IMR-90 (cell line): ENCODE measurements around the gene S100A1. TPM values are rescaled to one million over a fixed set of nuclear protein-coding genes. Genes with fewer than 3 reads are reported as not detected.

ENCODE experiments used
- CTCF ChIP-seq: conservative IDR thresholded peaks from 2 replicates; pipeline ENCODE4 v1.5.1; 2012; ENCODE audit warnings: mild to moderate bottlenecking, low read depth, low read length, improper control_type of control experiment
- POLR2A ChIP-seq: IDR thresholded peaks from 2 replicates; pipeline ENCODE4 v1.6.1; 2012; ENCODE audit warnings: mild to moderate bottlenecking, low read depth, low read length
- RAD21 ChIP-seq: IDR thresholded peaks from 2 replicates; pipeline ENCODE4 v1.6.1; 2012; ENCODE audit warnings: low read length, improper control_type of control experiment
- SMC3 ChIP-seq: fragments of 150-350 bp; IDR thresholded peaks from 2 replicates; pipeline ENCODE4 v1.6.1; 2016; ENCODE audit warnings: low read depth, mild to moderate bottlenecking, antibody characterized with exemption, low read length, moderate library complexity
- polyA plus RNA-seq, 3 experiments: library from polyadenylated mRNA; depleted of rRNA; stranded (reverse); fragments of >200 nt; gene quantifications; 2 replicates each; pipeline ENCODE4 v1.2.3, GENCODE V29; 2012; ENCODE audit warnings: low replicate concordance in 1 of 3
- total RNA-seq: library from RNA; depleted of rRNA; stranded (reverse); fragments of >200 nt; gene quantifications from 2 replicates; pipeline ENCODE4 v1.2.3, GENCODE V29; 2012

S100A1 gene
- total and polyA plus RNA-seq, 2 of the 4 experiments (the other 2 are of a cell fraction), result 0.18 to 0.29 TPM

- TF ChIP-seq CTCF (no peak), SMC3 (no peak), POLR2A (no peak), RAD21 (no peak)
Measured at GRCh38 chr1:153627715-153628626, at the start of gene S100A1 (continued).
